Stimulated activated CD4-positive, alpha-beta T cell treated with anti-CD3 and anti-CD28 coated beads, Interleukin-1b, Interleukin-23, amount 100 ng/mL, for 48 hours (primary cell): ENCODE measurements around the gene CBL.
"Not testable (repeated sequence)": the region's sequence is repeated elsewhere in the genome, so short reads cannot be mapped to it uniquely, and the experiment has no call there.

Experiments used
- DNase-seq: peaks from one replicate; pipeline ENCODE4 v3.0.0-alpha.2; 2020

Gene CBL

DNA sequence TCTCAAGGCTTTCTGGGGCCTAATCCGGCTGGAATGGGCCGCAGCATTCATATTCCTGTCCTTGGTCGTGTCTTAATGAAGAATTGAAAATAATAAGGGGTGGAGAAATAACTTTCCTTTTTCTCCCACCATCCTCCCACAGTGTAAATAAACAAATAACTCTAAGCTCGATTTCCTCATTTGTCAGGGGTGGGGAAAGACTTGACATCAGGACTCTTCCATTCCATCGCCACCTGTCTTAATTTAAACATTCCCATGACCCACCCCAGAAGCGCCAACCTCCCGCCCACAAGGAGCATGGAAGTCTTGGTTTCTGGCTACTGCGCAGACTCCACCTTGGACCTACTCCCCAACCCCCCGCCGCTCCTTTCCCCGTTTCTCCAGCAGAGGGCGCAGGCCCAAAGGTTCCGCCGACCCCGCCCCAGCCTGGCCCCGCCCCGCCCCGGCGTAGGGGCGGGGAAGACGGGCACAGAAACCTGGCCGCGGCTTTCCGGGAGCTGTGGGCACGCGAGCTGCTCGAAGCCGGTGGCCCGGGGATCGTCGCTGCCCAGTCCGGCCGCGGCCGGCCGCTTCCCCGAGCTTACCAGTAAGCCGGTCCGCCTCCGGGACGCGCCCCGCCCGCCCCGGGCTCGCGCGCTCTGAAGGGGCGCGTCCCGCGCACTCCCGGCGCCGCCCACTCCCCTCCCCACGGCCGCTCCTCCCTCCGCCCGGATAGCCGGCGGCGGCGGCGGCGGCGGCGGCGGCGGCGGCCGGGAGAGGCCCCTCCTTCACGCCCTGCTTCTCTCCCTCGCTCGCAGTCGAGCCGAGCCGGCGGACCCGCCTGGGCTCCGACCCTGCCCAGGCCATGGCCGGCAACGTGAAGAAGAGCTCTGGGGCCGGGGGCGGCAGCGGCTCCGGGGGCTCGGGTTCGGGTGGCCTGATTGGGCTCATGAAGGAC lies at the start of gene CBL:
Gene CBL, plus strand, starts transcription at position 766 of the 937 bp plus-strand sequence. Its CDS starts 79 bp downstream, at position 845.
- DNase-seq = peak; percentile 95

DNA sequence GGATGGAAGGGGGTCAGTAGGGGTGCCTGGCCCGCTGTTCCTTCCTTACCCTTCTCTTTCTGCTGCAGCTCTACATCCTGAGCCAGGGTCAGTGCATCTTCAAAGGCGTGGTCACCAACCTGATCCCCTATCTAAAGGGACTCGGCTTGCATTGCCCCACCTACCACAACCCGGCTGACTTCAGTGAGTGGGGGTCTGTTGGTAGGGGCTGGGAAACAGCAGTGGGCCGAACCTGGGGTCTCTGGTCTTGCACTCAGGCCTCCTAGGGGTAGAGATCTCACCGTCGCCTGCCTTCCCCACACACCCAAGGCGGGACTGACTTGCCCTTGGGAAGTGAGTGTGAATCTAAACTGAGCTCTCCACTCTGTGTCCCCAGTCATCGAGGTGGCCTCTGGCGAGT lies 49.6 kb upstream of the CBL start:
- no peak for DNase-seq

DNA sequence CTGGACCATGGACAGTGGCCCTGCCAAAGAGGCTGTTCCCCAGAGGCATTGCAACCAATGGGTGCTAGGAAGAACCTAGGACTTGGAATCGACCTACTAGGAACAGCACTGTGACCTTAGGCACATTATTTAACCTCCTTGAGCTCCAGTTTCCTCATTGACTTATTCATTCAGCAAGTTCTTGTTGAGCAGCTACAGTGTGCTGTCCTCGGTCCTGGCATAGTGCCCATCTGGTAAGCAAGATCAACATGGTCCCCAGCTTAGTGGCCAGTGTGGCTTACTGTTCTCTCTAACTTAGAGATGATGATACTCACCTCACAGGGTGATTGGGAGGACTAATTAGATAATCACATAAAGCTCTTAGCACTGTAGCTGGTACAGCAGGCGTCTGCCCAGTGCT lies 49.1 kb upstream of the CBL start:
- no peak for DNase-seq

DNA sequence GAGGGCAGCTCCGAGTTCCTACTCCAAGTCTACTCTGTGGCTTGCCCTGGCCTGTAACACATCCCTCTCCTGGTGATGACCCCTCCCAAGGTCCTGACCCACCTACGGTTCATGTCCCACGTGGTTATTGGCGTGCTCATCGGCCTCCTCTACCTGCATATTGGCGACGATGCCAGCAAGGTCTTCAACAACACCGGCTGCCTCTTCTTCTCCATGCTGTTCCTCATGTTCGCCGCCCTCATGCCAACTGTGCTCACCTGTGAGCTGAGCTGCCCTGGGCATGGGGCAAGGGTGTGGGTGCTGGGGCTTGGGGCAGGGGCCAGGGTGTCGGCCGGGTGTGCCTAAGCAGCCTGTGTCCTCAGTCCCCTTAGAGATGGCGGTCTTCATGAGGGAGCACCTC lies 47.7 kb upstream of the CBL start:
- no peak for DNase-seq

DNA sequence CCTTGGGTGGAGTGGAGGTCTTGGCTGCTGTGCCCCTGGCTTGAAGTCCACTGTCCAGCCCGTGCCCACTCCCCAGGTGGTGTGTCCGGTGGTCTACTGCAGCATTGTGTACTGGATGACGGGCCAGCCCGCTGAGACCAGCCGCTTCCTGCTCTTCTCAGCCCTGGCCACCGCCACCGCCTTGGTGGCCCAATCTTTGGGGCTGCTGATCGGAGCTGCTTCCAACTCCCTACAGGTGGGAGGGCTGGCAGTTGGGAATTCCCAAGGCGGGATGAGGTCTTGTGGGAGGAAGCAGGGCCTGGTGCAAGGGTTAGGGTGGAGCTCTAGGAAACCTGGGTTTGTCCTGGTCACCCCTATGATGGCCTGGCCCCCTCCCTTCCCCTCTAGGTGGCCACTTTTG lies 46.0 kb upstream of the CBL start:
- DNase-seq = no peak

DNA sequence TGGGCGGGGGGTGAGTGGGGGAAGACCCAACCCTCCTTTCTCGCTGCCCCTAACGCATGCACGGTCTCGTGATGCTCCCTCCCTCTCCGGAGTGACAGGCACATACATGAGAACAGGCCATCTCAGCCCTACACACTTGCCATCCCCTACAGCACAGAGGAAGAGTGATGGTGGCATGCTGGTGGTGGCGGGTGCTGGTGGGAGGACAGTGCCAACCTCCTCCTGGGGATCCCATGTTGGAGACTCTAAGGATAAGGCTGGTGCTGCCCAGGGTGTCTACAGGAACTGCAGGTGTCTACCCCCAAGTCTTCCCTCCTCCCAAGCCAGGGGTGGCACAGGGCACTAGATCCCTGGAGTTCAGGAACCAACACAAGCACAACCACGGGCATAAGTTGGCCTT lies 44.3 kb upstream of the CBL start:
- DNase-seq = no peak

DNA sequence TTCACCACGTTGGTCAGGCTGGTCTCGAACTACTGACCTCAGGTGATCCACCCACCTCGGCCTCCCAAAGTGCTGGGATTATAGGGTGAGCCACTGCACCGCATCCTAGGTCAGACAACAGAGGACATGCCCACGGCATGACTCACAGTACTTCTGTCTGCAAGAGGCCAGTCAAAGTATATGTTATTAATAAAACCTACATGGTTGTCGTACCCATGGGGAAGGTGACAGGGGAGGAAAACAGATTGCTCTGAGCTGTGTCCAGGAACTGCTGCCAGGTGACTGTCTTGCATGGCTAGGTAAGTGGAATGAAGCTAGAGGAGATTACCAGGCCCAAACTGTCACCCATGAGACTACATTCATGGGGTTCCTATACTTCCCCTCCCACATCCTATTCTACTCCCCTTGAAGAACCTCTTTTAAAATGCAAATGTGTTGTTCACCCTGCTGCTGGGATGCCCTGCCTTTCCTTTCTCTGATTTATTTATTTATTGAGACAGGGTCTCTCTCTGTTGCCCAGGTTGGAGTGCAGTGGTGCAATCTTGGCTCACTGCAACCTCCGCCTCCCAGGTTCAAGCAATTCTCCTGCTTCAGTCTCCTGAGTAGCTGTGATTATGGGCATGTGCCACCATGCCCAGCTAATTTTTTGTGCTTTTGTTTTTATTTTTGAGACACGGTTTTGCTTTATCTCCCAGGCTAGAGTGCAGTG lies 39.6 kb upstream of the CBL start:
- DNase-seq = no peak

DNA sequence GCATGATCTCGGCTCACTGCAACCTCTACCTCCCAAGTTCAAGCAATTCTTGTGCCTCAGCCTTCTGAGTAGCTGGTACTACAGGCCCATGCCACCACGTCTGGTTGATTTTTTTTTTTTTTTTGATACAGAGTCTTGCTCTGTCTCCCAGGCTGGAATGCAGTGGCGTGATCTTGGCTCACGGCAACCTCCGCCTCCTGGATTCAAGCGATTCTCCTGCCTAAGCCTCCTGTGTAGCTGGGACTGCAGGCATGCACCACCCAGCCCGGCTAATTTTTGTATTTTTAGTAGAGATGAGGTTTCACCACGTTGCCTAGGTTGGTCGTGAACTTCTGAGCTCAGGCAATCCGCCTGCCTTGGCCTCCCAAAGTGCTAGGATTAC lies 39.1 kb upstream of the CBL start:
- DNase-seq = not testable (repeated sequence)

DNA sequence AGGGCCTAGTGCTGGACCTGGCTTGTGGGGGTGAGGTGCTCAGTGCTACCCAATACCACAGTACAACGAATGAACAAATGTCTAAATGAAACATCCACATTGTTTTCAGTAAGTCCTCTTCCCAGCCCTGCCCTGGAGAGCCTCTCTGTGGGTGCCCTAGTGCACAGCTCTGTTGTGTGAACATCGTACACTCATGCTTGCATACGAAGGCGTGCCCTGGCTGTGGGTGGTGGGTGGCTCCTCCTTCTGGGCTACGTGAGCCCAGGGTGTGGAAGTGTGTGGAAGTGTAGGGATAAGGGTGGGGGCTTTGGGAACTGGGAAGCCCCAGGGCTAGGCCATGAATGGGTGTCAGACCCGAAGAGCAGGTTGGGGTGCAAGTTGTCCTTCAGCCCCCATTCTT lies 38.2 kb upstream of the CBL start:
- no peak for DNase-seq

DNA sequence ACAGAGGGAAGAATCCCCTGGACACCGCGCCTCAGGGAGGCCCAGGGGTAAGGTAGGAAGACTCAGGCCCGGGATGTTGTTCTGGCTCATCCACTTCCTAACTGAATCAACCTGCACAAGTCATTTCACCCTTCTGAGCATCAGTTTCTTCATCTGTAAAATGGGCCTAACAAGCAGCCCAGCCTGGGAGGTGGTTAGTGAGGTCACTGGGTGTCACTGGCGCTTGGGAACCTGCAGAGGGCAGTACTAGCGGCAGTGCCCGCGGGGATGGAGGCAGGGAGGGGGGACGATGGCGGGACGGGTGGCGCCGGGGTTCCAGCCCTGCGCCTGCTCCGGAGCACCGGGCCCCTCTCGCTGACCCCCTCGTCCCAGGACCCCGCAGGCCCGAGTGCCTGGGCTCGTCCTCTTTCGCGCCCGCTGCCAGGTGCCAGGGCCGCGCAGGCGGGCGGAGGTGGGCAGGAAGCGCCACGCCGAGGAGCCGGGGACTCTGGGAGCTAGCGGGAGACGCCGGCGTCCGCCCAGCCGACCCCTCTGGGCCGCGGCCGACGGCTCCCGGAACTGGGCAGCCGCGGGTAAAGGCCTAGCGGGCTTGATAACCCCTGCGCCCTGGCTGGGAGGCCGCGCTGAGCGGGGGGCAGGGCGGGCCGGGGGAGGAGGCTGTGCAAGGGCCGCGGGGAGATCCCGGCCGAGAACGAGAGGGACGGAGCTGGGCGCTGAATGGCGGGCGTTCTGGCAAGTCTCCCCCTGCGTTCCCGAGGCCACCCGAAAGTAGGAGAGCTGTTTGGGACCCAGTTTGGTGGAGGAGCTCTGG lies 37.5 kb upstream of the CBL start, which contains the start of gene NLRX1:
Gene NLRX1, plus strand, starts transcription at position 255 of the 811 bp plus-strand sequence. CDS start 2,679 bp downstream, outside the sequence.
- DNase-seq = peak; percentile 88

DNA sequence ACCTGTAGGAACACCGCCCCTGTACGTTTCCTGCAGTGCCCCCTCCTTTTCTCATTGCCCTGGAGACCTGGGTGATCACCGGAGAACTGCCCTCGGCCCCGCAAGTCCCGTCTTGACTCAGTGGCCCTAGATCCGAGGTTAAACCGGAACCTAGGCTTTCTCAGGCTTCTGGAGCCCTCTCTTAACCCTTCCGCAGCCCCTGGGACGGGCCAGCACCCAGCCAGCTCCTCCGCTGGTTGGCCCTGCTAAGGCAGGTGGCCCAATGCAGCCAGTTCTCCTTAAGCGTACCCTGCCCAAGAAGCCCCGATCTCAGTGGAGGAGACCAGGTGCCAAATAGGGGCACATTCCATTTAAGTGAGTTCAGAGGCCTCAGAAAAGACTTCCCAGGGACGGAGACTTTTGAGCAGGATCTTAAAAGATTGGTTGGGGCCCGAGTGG lies 36.8 kb upstream of the CBL start:
- peak; percentile 64 for DNase-seq

DNA sequence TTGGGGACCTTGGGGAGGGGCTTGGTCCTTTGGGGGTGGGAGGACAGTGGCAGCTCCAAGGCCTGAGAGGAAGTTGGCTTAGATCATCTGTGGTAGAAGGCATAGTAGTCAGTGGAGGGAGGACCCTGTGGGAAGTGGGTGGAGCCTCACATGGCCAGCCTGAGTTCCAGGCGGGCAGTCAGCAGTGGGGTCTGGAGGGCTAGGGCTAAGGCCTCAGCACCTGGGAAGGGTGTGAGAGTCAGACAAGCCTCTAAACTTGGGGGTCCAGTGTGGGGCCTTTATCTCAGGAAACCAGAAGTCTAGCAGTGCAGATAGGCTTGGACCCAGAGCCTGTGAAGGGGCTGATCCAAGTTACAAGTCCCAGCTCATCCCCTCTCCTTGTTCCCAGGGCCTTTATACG lies 33.6 kb upstream of the CBL start:
- DNase-seq = no peak

DNA sequence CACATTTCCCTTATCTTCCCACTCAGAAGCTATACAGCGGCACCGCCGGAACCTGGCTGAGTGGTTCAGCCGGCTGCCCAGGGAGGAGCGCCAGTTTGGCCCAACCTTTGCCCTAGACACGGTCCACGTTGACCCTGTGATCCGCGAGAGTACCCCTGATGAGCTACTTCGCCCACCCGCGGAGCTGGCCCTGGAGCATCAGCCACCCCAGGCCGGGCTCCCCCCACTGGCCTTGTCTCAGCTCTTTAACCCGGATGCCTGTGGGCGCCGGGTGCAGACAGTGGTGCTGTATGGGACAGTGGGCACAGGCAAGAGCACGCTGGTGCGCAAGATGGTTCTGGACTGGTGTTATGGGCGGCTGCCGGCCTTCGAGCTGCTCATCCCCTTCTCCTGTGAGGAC lies 32.7 kb upstream of the CBL start:
- no peak for DNase-seq

DNA sequence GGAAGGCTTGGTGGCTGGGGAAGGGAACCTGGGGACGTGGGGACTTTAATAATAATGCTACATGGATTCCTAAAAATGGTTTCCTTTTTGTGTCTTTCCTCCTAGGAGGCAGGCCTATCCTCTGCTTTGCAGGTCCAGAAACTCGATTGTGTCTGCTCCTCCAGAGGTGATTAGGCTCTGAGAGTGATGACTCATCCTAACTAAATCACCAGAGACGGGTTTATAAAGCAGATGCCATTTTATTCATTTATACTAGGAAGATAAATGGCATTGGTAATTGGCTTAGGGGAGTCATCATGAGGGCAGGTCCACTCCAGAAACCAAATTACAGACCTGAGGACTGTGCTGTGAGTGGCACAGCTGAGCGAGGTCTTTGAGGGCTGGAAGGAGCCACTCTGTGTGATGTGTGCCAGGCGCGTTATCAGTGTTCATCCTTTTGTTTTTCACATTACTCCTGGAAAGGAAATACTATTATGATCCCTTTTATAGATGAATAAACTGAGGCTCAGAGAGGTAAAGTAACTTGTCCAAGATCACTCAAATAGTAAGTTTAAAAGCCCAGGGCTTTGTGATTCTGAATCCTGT lies 30.6 kb upstream of the CBL start:
- no peak for DNase-seq

DNA sequence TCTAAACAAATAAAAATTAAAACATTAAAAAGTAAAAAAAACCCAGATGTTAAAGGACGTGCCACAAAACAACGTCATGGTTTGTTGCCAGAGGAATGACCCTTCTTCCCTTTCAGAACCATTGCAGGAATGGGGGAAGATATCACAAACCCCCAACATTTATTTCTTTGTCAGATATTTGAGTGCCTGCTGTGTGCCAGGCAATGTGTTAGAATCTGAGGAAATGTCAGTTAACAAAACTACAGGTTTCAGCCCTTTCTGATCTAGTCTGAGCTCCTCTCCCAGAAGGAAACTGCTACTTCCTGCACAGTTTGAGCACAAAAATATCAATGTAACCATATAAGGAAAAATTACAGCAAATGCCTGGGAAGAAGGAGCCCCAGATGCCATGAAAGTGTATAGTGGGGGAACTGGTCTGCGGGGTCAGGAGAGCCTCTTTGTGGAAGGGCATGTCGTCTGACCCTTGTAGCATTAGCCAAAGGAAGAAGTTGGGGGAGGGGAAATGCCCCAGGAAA lies 27.9 kb upstream of the CBL start:
- DNase-seq = no peak

DNA sequence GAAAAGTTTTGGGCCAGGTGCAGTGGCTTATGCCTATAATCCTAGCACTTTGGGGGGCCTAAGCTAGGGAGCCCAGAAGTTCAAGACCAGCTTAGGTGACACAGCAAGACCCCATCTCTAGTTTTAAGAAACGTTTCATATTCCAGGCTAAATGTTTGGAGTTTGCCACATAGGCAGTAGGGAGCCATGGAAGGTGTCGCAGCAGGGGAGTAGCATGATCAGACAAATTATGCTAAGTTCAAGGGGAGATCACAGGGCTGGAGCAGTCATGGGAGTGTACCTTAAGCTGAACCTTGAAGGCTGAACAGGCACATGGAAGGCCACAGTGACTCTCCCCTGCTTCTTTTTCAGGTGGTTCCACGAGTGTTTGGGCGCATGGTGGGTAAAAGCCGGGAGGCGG lies 26.8 kb upstream of the CBL start:
- DNase-seq = no peak

DNA sequence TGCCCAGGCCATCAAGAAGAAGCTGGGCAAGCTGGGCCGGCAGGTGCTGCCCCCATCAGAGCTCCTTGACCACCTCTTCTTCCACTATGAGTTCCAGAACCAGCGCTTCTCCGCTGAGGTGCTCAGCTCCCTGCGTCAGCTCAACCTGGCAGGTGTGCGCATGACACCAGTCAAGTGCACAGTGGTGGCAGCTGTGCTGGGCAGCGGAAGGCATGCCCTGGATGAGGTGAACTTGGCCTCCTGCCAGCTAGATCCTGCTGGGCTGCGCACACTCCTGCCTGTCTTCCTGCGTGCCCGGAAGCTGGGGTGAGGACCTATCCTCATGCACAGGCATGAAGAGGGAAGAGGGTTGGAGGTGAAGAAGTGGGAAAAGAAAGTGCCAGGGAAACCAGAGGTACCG lies 26.2 kb upstream of the CBL start:
- DNase-seq = no peak

DNA sequence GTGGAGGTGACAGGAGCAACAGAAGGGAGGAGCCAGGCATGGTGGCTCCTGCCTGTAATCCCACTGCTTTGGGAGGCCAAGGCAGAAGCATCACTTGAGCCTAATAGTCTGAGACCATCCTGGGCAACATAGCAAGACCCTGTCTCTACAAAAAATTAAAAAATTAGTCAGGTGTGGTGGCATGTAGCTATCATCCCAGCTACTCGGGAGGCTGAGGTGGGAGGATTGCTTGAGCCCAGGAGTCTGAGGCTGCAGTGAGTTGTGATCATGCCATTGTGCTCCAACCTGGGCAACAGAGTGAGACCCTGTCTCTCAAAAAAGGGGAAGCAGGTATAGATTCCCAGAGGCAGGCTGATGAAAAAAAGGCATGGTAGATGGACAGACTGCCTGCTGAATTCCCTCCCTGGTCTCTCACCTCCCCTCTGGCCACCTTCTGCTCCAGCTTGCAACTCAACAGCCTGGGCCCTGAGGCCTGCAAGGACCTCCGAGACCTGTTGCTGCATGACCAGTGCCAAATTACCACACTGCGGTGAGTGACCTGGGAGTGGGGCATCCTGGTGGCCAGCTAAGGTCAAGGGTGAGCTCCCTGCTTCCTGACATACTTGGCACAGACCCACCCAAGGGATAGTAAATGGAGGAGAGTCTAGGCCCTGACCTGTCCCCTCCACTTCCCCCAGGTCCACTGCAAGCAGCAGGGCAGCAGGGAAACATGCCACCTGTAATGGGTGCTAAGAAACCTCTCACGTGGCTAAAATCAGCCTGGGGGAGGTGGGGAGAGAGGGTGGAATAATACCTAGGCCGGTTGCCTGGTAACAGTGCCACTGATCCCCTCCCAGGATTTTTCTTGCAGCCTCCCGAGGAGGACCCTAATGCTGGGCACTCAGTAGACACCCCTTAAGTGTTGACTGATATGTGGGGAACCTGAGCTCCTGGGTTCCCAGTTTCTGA lies 25.1 kb upstream of the CBL start:
- DNase-seq = no peak

DNA sequence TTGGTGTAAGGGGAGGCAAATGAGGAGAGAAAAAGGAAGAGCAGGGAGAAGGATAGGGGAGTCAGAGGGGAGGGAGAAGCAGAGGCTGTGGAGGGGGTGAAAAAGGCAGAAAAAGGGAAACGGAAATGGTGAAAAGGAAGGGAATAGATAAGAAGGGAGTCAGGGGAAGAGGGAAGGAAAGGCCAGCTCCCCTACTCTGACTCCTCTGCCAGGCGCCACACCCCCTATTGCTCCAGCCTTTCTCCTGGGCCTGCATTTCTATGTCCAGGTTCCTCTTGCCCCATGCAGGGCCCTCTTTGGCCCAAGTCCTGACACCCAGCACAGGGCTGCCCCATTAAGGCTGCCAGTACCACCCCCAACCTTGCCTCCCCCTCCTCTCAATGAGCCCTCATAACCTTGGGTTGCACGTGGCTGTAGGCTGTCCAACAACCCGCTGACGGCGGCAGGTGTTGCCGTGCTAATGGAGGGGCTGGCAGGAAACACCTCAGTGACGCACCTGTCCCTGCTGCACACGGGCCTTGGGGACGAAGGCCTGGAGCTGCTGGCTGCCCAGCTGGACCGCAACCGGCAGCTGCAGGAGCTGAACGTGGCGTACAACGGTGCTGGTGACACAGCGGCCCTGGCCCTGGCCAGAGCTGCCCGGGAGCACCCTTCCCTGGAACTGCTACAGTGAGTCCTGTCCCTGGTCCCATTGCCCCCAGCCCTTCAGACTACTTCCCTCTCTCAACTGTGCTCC lies 24.3 kb upstream of the CBL start:
- no peak for DNase-seq

DNA sequence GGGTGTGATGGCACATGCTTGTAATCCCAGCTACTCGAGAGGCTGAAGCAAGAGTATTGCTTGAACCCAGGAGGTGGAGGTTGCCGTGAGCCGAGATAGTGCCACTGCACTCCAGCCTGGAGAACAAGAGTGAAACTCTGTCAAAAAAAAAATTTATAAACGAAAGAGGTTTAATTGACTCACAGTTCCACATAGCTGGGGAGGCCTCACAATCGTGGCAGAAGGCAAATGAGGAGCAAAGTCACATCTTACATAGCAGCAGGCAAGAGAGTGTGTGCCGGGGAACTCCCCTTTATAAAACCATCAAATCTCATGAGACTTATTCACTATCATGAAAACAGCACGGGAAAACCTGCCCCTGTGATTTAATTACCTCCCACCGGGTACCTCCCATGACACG lies 21.7 kb upstream of the CBL start:
- DNase-seq = not testable (repeated sequence)
